Keratinocyte (primary cell): ENCODE data around the gene SEC61A1. TPM values are rescaled to one million over a fixed set of nuclear protein-coding genes. Genes with fewer than 3 reads are reported as not detected.

Source experiments
- DNase-seq: peaks from one replicate; pipeline ENCODE4 v3.0.0-alpha.2; 2011; ENCODE audit warnings: low read depth, missing footprints, low spot score
- FAIRE-seq: peaks from 2 replicates; lab custom pipeline; 2011; peaks lifted over from hg19 to GRCh38; lab: Jason Lieb, UNC
- H2AFZ ChIP-seq: 2 replicates; pipeline ENCODE4 v1.6.0; 2012; ENCODE audit warnings: low read length, control low read depth, inconsistent platforms; ENCODE audit not compliant: control insufficient read depth
- H3K27ac ChIP-seq: 2 replicates; pipeline ENCODE4 v1.5.1; 2011; ENCODE audit warnings: low read length; ENCODE audit not compliant: control insufficient read depth, insufficient read depth
- H3K27me3 ChIP-seq: 3 replicates; pipeline ENCODE4 v1.6.0; 2011; ENCODE audit warnings: low read length; ENCODE audit not compliant: control insufficient read depth, insufficient read depth; ENCODE audit errors: extremely low read depth
- H3K36me3 ChIP-seq, 2 experiments: 2 replicates in 1 of 2; 3 replicates in 1 of 2; pipeline ENCODE4 v1.5.1; 2011; ENCODE audit warnings: low read length in 2 of 2, mild to moderate bottlenecking in 1 of 2; ENCODE audit not compliant: control insufficient read depth in 2 of 2, insufficient read depth in 2 of 2; ENCODE audit errors: extremely low read depth in 1 of 2
- H3K4me1 ChIP-seq: 3 replicates; pipeline ENCODE4 v1.5.1; 2011; ENCODE audit warnings: low read length; ENCODE audit not compliant: control insufficient read depth, insufficient read depth; ENCODE audit errors: extremely low read depth
- H3K4me2 ChIP-seq: 3 replicates; pipeline ENCODE4 v1.6.0; 2011; ENCODE audit warnings: low read depth, low read length; ENCODE audit not compliant: control insufficient read depth, insufficient read depth; ENCODE audit errors: extremely low read depth
- H3K4me3 ChIP-seq, 3 experiments: fragments of 200-600 bp in 1 of 3; sonication (generic) in 1 of 3; 2 replicates in 2 of 3; 3 replicates in 1 of 3; pipeline ENCODE4 v1.5.1; 2011 to 2016; ENCODE audit warnings: low read length in 3 of 3, mild to moderate bottlenecking in 3 of 3, control low read depth in 2 of 3, inconsistent platforms in 1 of 3, low read depth in 1 of 3, mixed read lengths in 1 of 3, mixed run types in 1 of 3, moderate library complexity in 1 of 3; ENCODE audit not compliant: control insufficient read depth in 2 of 3, insufficient read depth in 2 of 3; ENCODE audit errors: extremely low read depth in 1 of 3
- H3K79me2 ChIP-seq: 2 replicates; pipeline ENCODE4 v1.6.0; 2012; ENCODE audit warnings: low read length; ENCODE audit not compliant: control insufficient read depth, insufficient read depth
- H3K9ac ChIP-seq: 3 replicates; pipeline ENCODE4 v1.6.0; 2011; ENCODE audit warnings: low read length; ENCODE audit not compliant: control insufficient read depth, insufficient read depth; ENCODE audit errors: extremely low read depth
- H3K9me1 ChIP-seq: 3 replicates; pipeline ENCODE4 v1.6.0; 2011; ENCODE audit warnings: low read length; ENCODE audit not compliant: control insufficient read depth, insufficient read depth; ENCODE audit errors: extremely low read depth
- H3K9me3 ChIP-seq: 2 replicates; pipeline ENCODE4 v1.5.1; 2012; ENCODE audit warnings: low read depth, low read length; ENCODE audit not compliant: control insufficient read depth
- H4K20me1 ChIP-seq: 3 replicates; pipeline ENCODE4 v1.6.0; 2011; ENCODE audit warnings: low read length; ENCODE audit not compliant: control insufficient read depth, insufficient read depth; ENCODE audit errors: extremely low read depth
- CTCF ChIP-seq, 3 experiments: IDR thresholded peaks in 1 of 3; conservative IDR thresholded peaks in 1 of 3; optimal IDR thresholded peaks in 1 of 3; 2 replicates in 2 of 3; 3 replicates in 1 of 3; pipeline versions ENCODE3 to v1.5.1; 2011; ENCODE audit warnings: low read length in 3 of 3, mild to moderate bottlenecking in 3 of 3, moderate library complexity in 2 of 3, control low read depth in 1 of 3, inconsistent platforms in 1 of 3; ENCODE audit not compliant: insufficient read depth in 2 of 3; ENCODE audit errors: extremely low read depth in 1 of 3
- EZH2 ChIP-seq: IDR thresholded peaks from one replicate; pipeline ENCODE4 v1.6.1; 2012; ENCODE audit warnings: inconsistent platforms, mild to moderate bottlenecking, low read length, moderate library complexity
- dilution Hi-C: fragments of 300-500 bp; cut with MboI; formaldehyde crosslinking; loops from one replicate; pipeline ENCODE4 v1.7.0; 2020; ENCODE audit warnings: low sequenced_read_pairs; ENCODE audit not compliant: extremely low pct_ligation_motif_present
- polyA plus RNA-seq, 5 experiments: library from polyadenylated mRNA; depleted of rRNA in 3 of 5; stranded (reverse) in 3 of 5; stranded (forward) in 1 of 5; unstranded in 1 of 5; fragments of >200 nt; gene quantifications; 1 replicate in 1 of 5; 2 replicates in 3 of 5; 3 replicates in 1 of 5; pipeline versions ENCODE4 v1.2.1 to v1.2.3, GENCODE V29; 2011 to 2012; ENCODE audit warnings: missing spikeins in 2 of 5, low read depth in 1 of 5, low replicate concordance in 1 of 5

SEC61A1 gene
- polyA plus RNA-seq, 1 donor (not counting 4 experiments of a cell fraction or from before 2014, with no cell fraction given), result 306 TPM

GRCh38 chr3:128040041-128040440, 12.2 kb upstream of the SEC61A1 start:
- FAIRE-seq, result peak; percentile 53
- TF ChIP-seq CTCF (optimal IDR thresholded peaks at IDR 0.05 in 1 of 3, IDR thresholded peaks at IDR 0.05 in 1 of 3, conservative IDR thresholded peaks at IDR 0.05 in 1 of 3; ENCODE audit: extremely low read depth in 1 of 3, insufficient read depth in 2 of 3, low read length in 3 of 3) (no peak), EZH2 (no peak)
- H2AFZ ChIP-seq, result no peak overlapping the region

GRCh38 chr3:128040660-128041059, 11.6 kb upstream of the SEC61A1 start:
- no peak overlapping the region for H3K4me3 ChIP-seq
- no peaks in the 10 kb centered on the region for H3K36me3 ChIP-seq
- no peaks in the 10 kb centered on the region for H3K27me3 ChIP-seq
- H3K79me2 ChIP-seq, result no peaks in the 10 kb centered on the region
- no peaks in the 10 kb centered on the region for H4K20me1 ChIP-seq
- no peaks in the 10 kb centered on the region for H3K9me1 ChIP-seq
- TF ChIP-seq CTCF (optimal IDR thresholded peaks at IDR 0.05 in 1 of 3, IDR thresholded peaks at IDR 0.05 in 1 of 3, conservative IDR thresholded peaks at IDR 0.05 in 1 of 3; ENCODE audit: extremely low read depth in 1 of 3, insufficient read depth in 2 of 3, low read length in 3 of 3) (no peak), EZH2 (no peak)
- no peak for FAIRE-seq
- no peak for DNase-seq
- dilution Hi-C loops, result no loop called here
- H3K27ac ChIP-seq, result no peak overlapping the region
- H3K4me1 ChIP-seq, result peaks cover 8% of the 10 kb centered on the region
- no peak overlapping the region for H2AFZ ChIP-seq
- H3K9me3 ChIP-seq, result no peaks in the 10 kb centered on the region
- H3K9ac ChIP-seq, result no peak overlapping the region
- no peak overlapping the region for H3K4me2 ChIP-seq

More at GRCh38 chr3:128040041-128040440, 12.2 kb upstream of the SEC61A1 start:
- Histone ChIP-seq H3K4me3 (no peak overlapping the region), H3K9me1 (no peaks in the 10 kb centered on the region), H3K9ac (no peak overlapping the region), H3K4me2 (peak overlapping the region; percentile 41), H3K36me3 (no peaks in the 10 kb centered on the region), H3K27ac (no peak overlapping the region), H3K27me3 (no peaks in the 10 kb centered on the region), H3K79me2 (no peaks in the 10 kb centered on the region), H4K20me1 (no peaks in the 10 kb centered on the region), H3K4me1 (peaks cover 8% of the 10 kb centered on the region), H3K9me3 (no peaks in the 10 kb centered on the region)
- dilution Hi-C loops, result no loop called here
- no peak for DNase-seq
